SU-DHL-6 (cell line): Measurements from ENCODE around the gene IL13.

Experiments used
- EZH2phosphoT487 ChIP-seq: fragments of 200-600 bp; sonication (generic), shearing (Covaris generic); conservative IDR thresholded peaks from 2 replicates; pipeline ENCODE4 v1.6.1; 2018; ENCODE audit warnings: mild to moderate bottlenecking, antibody characterized with exemption, low read length, moderate library complexity, mixed read lengths
- TF ChIP-seq, protein P1 (sequence below): fragments of 200-600 bp; sonication (generic); IDR thresholded peaks from one replicate; pipeline ENCODE4 v1.5.1; 2017; ENCODE audit warnings: antibody characterized with exemption, mild to moderate bottlenecking, low read length, moderate library complexity; ENCODE audit not compliant: insufficient read depth, poor library complexity, severe bottlenecking

- TF ChIP-seq, protein P1, sequence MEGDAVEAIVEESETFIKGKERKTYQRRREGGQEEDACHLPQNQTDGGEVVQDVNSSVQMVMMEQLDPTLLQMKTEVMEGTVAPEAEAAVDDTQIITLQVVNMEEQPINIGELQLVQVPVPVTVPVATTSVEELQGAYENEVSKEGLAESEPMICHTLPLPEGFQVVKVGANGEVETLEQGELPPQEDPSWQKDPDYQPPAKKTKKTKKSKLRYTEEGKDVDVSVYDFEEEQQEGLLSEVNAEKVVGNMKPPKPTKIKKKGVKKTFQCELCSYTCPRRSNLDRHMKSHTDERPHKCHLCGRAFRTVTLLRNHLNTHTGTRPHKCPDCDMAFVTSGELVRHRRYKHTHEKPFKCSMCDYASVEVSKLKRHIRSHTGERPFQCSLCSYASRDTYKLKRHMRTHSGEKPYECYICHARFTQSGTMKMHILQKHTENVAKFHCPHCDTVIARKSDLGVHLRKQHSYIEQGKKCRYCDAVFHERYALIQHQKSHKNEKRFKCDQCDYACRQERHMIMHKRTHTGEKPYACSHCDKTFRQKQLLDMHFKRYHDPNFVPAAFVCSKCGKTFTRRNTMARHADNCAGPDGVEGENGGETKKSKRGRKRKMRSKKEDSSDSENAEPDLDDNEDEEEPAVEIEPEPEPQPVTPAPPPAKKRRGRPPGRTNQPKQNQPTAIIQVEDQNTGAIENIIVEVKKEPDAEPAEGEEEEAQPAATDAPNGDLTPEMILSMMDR: no peak
- TF ChIP-seq EZH2phosphoT487: no peak
Observed at GRCh38 chr5:132687995-132688394, 30.0 kb downstream of the IL13 start.
